Activated T-helper 1 cell treated with anti-CD3 and anti-CD28 coated beads, Interleukin-2, amount 50 U/mL, for 16 hours (primary cell): Measurements from ENCODE around the gene LRRC34.

Source experiments
- DNase-seq, 2 donors: peaks; one replicate each; pipeline ENCODE4 v3.0.0-alpha.2; 2020; ENCODE audit warnings: low read depth in 1 of 2, low spot score in 1 of 2

LRRC34 gene

GRCh38 chr3:169812332-169813235 is at the start of gene LRRC34, which contains the start of gene LRRIQ4:
Gene LRRC34 (minus strand): TSS chr3:169812904. CDS start chr3:169812548, 356 bp downstream.
Gene LRRIQ4 (plus strand): TSS chr3:169812870. CDS start chr3:169821922, 9,052 bp downstream.
- peak; percentile 13 to 47 for DNase-seq

GRCh38 chr3:169861871-169862270 is 49.2 kb upstream of the LRRC34 start:
- DNase-seq = no peak

- DNase-seq = no peak
Observed at GRCh38 chr3:169857811-169858210, 45.1 kb upstream of the LRRC34 start.

- no peak for DNase-seq
Observed at GRCh38 chr3:169855514-169855913, 42.8 kb upstream of the LRRC34 start.

GRCh38 chr3:169850618-169851017 is 37.9 kb upstream of the LRRC34 start:
- DNase-seq = no peak

GRCh38 chr3:169848741-169849140 is 36.0 kb upstream of the LRRC34 start:
- no peak for DNase-seq

- no peak for DNase-seq
Observed at GRCh38 chr3:169847896-169848295, 35.2 kb upstream of the LRRC34 start.

- DNase-seq = no peak
Observed at GRCh38 chr3:169846458-169847193, 33.9 kb upstream of the LRRC34 start.

GRCh38 chr3:169842960-169843359 is 30.3 kb upstream of the LRRC34 start:
- DNase-seq = no peak

- DNase-seq = no peak
Observed at GRCh38 chr3:169841171-169841570, 28.5 kb upstream of the LRRC34 start.

- DNase-seq = no peak
Observed at GRCh38 chr3:169838511-169839030, 25.9 kb upstream of the LRRC34 start.

- DNase-seq = no peak
Observed at GRCh38 chr3:169836942-169837275, 24.2 kb upstream of the LRRC34 start.

GRCh38 chr3:169836078-169836941 is 23.6 kb upstream of the LRRC34 start:
- DNase-seq = no peak

- no peak for DNase-seq
Observed at GRCh38 chr3:169835533-169835932, 22.8 kb upstream of the LRRC34 start.

- DNase-seq = no peak
Observed at GRCh38 chr3:169827712-169828111, 15.0 kb upstream of the LRRC34 start.

GRCh38 chr3:169825316-169825715 is 12.6 kb upstream of the LRRC34 start:
- no peak for DNase-seq

- DNase-seq = no peak
Observed at GRCh38 chr3:169822983-169823382, 10.3 kb upstream of the LRRC34 start.

GRCh38 chr3:169822540-169822939 is 9.8 kb upstream of the LRRC34 start:
- DNase-seq = no peak

GRCh38 chr3:169822091-169822490 is 9.4 kb upstream of the LRRC34 start:
- DNase-seq = no peak

- no peak for DNase-seq
Observed at GRCh38 chr3:169818316-169818715, 5.6 kb upstream of the LRRC34 start.

- no peak for DNase-seq
Observed at GRCh38 chr3:169815590-169816150, 3.0 kb upstream of the LRRC34 start.
